RWPE1 (cell line): ENCODE results near the gene RACK1.
A peak's percentile ranks its signal among the peaks of the same experiment; 100 is the strongest.

Experiments used
- CTCF ChIA-PET: fragments of 350-600 bp; sonication (Branson Sonifier 250); formaldehyde crosslinking; extraction: SDS; loops from one replicate; lab custom pipeline; 2021; lab: Yijun Ruan, JAX
- POLR2A ChIA-PET: fragments of 400-600 bp; formaldehyde crosslinking; extraction: SDS; loops from one replicate; lab custom pipeline; 2020; ENCODE audit warnings: antibody characterized with exemption; ENCODE audit not compliant: low non-redundant PET; lab: Yijun Ruan, JAX
- DNase-seq: peaks from one replicate; pipeline ENCODE4 v3.0.0; 2012; ENCODE audit warnings: low spot score
- H3K27ac ChIP-seq: fragments of 450-650 bp; 2 replicates; pipeline ENCODE4 v1.5.1; 2017
- CTCF ChIP-seq: fragments of 450-650 bp; conservative IDR thresholded peaks from 2 replicates; pipeline ENCODE4 v1.5.1; 2017; ENCODE audit warnings: low read depth, mild to moderate bottlenecking

Gene RACK1

GRCh38 chr5:181187500-181188213, 56.0 kb downstream of the RACK1 start:
- peak overlapping the region; percentile 93 for H3K27ac ChIP-seq
- CTCF ChIA-PET = interaction anchor here (0.8 to 4.9 kb wide), 5 partner anchors 14 to 73 kb away, joined by 3 to 24 read pairs (median 5); partner anchors contain the start of genes TRIM52 and TRIM7
- no peak for TF ChIP-seq CTCF
- peak; percentile 64 for DNase-seq
- POLR2A ChIA-PET = interaction anchor here (0.6 kb wide), 1 partner anchor 36 kb away, joined by 4 read pairs; the partner anchor contains the start of gene TRIM41

GRCh38 chr5:181186986-181187499, 56.7 kb downstream of the RACK1 start:
- peak overlapping the region; percentile 93 for H3K27ac ChIP-seq
- POLR2A ChIA-PET = interaction anchor here (0.6 kb wide), 1 partner anchor 36 kb away, joined by 4 read pairs; the partner anchor contains the start of gene TRIM41
- CTCF ChIA-PET = interaction anchor here (0.8 to 4.9 kb wide), 4 partner anchors 13 to 74 kb away, joined by 3 to 24 read pairs (median 4); partner anchors contain the start of gene TRIM52
- TF ChIP-seq CTCF = no peak
- DNase-seq = no peak
